Measurements from ENCODE around the gene LILRB3.
"Not testable (repeated sequence)": the region's sequence is repeated elsewhere in the genome, so short reads cannot be mapped to it uniquely, and the experiment has no call there.

LILRB3 gene

GRCh38 chr19:54209058-54209810, 13.6 kb downstream of the LILRB3 start:
- no peak for DNase-seq

GRCh38 chr19:54208784-54209057, 14.1 kb downstream of the LILRB3 start:
- no peak for DNase-seq

GRCh38 chr19:54207983-54208783, 14.6 kb downstream of the LILRB3 start:
- DNase-seq, result peak; percentile 100

GRCh38 chr19:54207676-54207982, 15.2 kb downstream of the LILRB3 start:
- no peak for DNase-seq

- not testable (repeated sequence) for DNase-seq
These were observed 15.6 kb downstream of the LILRB3 start for GRCh38 chr19:54207193-54207592.

- no peak for DNase-seq
These were observed 16.0 kb downstream of the LILRB3 start for GRCh38 chr19:54206831-54207177.

DNA sequence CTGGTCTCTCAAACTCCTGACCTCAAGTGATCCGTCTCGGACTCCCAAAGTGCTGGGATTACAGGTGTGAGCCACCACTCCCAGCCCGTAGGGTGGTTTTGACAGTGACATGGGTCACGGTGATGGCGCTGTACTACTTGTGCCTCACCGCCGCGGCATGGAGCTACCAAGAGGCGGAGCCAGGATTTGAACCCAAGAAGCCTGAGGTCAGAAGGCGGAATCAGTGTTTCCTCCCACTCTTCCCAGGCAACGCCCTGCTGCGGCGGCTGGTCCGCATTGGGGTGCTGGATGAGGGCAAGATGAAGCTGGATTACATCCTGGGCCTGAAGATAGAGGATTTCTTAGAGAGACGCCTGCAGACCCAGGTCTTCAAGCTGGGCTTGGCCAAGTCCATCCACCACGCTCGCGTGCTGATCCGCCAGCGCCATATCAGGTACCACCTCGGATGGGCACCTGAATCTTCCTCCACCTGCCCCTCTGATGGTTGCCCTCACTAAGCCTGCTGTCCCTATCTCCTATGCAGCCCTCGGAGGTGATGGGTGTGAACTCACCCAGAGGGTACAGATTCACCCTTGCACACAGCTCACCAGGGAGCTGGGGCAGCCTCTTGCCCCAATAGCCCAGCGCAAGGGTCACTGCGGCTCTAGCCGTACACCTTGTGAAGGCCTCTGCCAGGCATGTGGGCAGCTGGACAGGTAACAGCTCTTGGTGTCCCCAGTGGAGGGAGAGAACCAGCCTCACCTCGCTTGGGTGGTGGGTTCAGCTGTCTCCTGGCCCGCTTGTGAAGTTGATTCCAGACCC, 16.6 kb downstream of the LILRB3 start:
- peak; percentile 81 for DNase-seq

DNA sequence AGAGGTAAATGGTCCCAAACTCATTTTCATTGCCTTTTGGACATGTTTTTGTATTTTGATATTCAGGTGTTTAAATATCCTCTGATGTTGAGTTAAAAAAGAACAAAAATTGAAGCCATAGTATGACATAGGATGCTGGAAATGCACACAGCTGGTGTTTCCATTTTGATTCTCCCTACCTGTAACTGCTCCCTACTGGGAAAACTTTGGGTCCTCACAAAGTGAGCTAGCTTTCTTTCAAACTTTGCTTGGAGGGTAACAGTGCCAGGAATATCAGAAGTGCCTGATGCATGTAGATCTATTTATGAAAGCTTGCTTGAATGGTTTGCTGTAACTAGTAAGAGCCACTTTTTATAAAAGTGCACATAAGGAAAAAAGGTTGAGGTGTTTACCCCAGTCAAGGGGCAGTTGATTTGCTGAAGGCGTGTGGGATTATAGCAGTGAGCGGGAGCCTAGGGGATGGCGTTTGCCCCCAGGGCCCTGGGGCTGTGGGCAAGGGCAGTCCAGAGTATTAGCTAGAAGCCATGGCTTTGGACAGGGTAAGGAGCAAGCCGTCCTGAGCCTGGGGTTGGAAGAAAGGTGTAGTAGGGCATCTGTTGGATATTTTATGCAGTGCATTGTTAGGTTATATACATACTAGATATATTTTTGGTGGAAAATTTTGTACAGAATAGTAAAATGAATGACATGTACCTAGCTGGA, 17.9 kb downstream of the LILRB3 start:
- no peak for DNase-seq

DNA sequence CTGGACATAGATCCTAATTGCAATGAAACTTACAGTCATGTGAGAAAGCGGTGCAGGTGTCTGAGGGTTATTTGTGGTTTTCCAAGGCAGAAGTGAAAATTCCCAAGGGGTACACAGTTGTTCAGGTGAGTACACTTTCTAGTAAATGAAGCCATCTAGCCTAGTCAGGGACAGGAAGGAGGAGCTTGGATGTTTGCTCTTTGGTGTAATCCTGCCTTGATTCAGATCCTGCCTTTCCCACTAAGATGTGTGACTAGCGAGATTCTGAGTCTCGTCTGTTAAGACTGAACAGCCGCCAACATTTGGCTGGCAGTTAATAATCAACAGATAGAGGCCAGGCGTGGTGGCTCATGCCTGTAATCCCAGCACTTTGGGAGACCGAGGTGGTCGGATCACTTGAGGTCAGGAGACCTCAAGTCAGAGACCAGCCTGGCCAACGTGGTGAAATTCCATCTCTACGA, 19.6 kb downstream of the LILRB3 start:
- no peak for DNase-seq

GRCh38 chr19:54201980-54202379, 20.8 kb downstream of the LILRB3 start:
- DNase-seq, result no peak

- DNase-seq, result no peak
These were observed 21.6 kb downstream of the LILRB3 start for GRCh38 chr19:54201172-54201701.

- no peak for DNase-seq
These were observed 23.4 kb downstream of the LILRB3 start for GRCh38 chr19:54199401-54199800.

- DNase-seq, result peak; percentile 52
These were observed 25.7 kb downstream of the LILRB3 start for GRCh38 chr19:54197121-54197520.

DNA sequence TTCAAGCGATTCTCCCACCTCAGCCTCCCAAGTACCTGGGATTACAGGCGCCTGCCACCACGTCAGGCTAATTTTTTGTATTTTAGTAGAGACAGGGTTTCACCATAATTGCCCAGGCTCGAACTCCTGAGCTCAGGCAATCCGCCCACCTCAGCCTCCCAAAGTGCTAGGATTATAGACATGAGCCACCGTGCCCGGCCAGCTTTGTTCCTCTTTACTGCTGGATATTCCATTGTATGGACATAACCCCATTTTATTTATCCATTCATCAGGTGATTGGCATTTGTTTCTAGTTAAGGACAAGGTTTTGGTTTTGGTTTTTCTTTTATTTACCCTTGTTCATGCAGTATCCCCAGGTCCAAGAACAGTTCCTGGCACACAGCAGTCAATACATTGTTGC, 26.3 kb downstream of the LILRB3 start:
- DNase-seq, result peak; percentile 13

DNA sequence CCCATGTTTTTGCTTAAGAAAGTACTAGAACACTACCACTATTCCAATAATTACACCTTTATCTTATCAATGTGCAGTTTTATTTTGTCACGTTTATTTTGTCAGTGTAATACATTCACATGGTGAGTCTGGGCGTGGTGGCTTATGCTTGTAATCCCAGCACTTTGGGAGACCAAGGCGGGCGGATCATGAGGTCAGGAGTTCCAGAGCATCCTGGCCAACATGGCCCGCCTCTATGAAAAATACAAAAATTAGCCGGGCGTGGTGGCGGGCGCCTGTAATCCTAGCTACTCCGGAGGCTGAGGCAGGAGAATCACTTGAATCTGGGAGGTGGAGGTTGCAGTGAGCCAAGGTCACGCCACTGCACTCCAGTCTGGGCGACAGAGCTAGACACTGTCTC, 28.3 kb downstream of the LILRB3 start:
- DNase-seq, result not testable (repeated sequence)

GRCh38 chr19:54193011-54193410, 29.8 kb downstream of the LILRB3 start:
- no peak for DNase-seq

GRCh38 chr19:54191811-54192453, 30.9 kb downstream of the LILRB3 start:
- DNase-seq, result no peak

GRCh38 chr19:54191011-54191810, 31.6 kb downstream of the LILRB3 start, which contains the start of gene TSEN34:
Gene TSEN34 (plus strand): TSS chr19:54191308. CDS start chr19:54191365, 57 bp downstream.
- peak; percentile 87 for DNase-seq

GRCh38 chr19:54190503-54191010, 32.2 kb downstream of the LILRB3 start:
- DNase-seq, result peak; percentile 100

DNA sequence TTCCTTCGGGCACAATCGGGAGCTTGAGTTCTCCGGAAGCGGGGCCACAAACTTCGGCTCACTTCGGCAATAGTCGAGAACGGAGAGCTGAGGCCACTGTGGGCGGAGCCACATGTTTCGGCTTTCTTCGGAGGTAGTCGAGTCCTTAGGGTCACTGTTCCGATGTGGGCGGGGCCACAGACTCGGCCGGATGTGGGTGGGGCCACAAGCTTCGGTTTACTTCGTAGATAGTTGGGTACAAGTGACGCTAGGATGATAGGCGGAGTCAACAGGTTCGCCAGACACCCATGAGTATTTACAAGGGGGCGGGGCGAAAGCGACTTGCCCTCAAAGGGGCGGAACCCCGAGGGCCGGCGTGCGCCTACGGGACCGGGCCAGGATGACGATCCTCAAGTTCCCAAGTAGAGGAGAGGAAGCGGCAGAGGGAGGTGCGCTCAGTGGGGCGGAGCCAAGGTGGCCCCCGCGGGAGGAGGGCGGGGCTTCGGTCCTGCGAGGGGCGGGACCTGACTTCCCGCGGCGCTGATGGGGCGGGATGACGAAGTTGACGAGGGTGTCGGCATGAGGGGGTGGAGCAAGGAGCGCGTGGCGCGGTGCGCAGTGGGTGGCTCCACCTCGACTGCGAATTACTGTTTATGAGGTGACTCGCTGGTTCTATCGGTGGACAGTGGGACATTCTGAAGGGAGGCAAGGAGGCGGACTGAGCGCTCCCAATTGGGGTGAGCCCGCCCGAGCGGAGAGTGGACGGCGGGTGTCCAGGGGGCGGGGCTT, 32.9 kb downstream of the LILRB3 start:
- peak; percentile 100 for DNase-seq
